Activated T-cell treated with anti-CD3 and anti-CD28 coated beads, Interleukin-2, amount 50 U/mL, for 24 hours (primary cell): ENCODE data around the gene CEACAM16.
A peak's percentile ranks its signal among the peaks of the same experiment; 100 is the strongest.

Experiments used
- DNase-seq: peaks from one replicate; pipeline ENCODE4 v3.0.0-alpha.2; 2020
- H3K27ac Mint-ChIP-seq: 2 replicates; pipeline ENCODE4 v1.8.0; 2020; ENCODE audit warnings: mild to moderate bottlenecking, mixed read lengths
- H3K27me3 Mint-ChIP-seq: 2 replicates; pipeline ENCODE4 v1.8.0; 2020; ENCODE audit warnings: mixed read lengths
- H3K36me3 Mint-ChIP-seq: 2 replicates; pipeline ENCODE4 v1.8.0; 2020; ENCODE audit warnings: low read depth, mixed read lengths
- H3K4me1 Mint-ChIP-seq: 2 replicates; pipeline ENCODE4 v1.8.0; 2020; ENCODE audit warnings: low read depth, mixed read lengths
- H3K4me3 Mint-ChIP-seq: 2 replicates; pipeline ENCODE4 v1.8.0; 2020; ENCODE audit warnings: mild to moderate bottlenecking, moderate library complexity, mixed read lengths
- H3K9me3 Mint-ChIP-seq: 2 replicates; pipeline ENCODE4 v1.8.0; 2020; ENCODE audit warnings: mixed read lengths

CEACAM16 gene

GRCh38 chr19:44757057-44757734 lies 58.2 kb downstream of the CEACAM16 start:
- peaks cover 57% of the 10 kb centered on the region for H3K4me1 Mint-ChIP-seq
- H3K27ac Mint-ChIP-seq: no peak overlapping the region
- no peak for DNase-seq
- H3K4me3 Mint-ChIP-seq: no peak overlapping the region
- peaks cover 83% of the 10 kb centered on the region for H3K36me3 Mint-ChIP-seq
- no peaks in the 10 kb centered on the region for H3K9me3 Mint-ChIP-seq
- H3K27me3 Mint-ChIP-seq: no peaks in the 10 kb centered on the region

- Mint-ChIP-seq H3K27me3 (no peaks in the 10 kb centered on the region), H3K9me3 (no peaks in the 10 kb centered on the region), H3K36me3 (peaks cover 77% of the 10 kb centered on the region), H3K27ac (peak overlapping the region; percentile 59), H3K4me3 (no peak overlapping the region), H3K4me1 (peaks cover 54% of the 10 kb centered on the region)
- no peak for DNase-seq
Observed at GRCh38 chr19:44757735-44758505, 59.0 kb downstream of the CEACAM16 start.

DNA sequence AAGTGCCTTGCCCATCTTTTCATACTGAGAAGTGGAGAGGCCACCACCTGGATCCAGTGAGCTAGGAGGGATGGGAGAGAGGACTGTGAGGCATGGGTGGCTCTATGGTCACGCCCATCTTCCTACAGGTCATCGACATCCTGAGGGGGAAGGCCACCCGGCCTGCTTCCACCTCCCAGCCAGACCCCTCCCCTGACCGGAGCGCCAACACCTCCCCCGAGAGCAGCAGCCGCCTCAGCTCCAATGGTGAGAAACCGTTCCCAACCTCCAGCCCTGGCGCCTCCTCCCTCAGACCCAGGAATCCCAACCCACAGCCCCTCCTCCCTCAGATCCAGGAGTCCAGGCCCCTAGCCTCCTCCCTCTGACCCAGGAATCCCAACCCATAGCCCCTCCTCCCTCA lies 59.6 kb downstream of the CEACAM16 start:
- no peaks in the 10 kb centered on the region for H3K27me3 Mint-ChIP-seq
- peaks cover 72% of the 10 kb centered on the region for H3K36me3 Mint-ChIP-seq
- peak overlapping the region; percentile 59 for H3K27ac Mint-ChIP-seq
- H3K4me1 Mint-ChIP-seq: peaks cover 53% of the 10 kb centered on the region
- H3K4me3 Mint-ChIP-seq: no peak overlapping the region
- no peak for DNase-seq
- H3K9me3 Mint-ChIP-seq: no peaks in the 10 kb centered on the region

GRCh38 chr19:44759083-44759804 lies 60.3 kb downstream of the CEACAM16 start:
- Mint-ChIP-seq H3K4me3 (no peak overlapping the region), H3K9me3 (no peaks in the 10 kb centered on the region), H3K36me3 (peaks cover 67% of the 10 kb centered on the region), H3K27ac (peak overlapping the region; percentile 84), H3K27me3 (no peaks in the 10 kb centered on the region), H3K4me1 (peaks cover 58% of the 10 kb centered on the region)
- DNase-seq: no peak
